Lower leg skin (tissue), 4 donors: ENCODE data around the gene HNF4A. TPM values are rescaled to one million over a fixed set of nuclear protein-coding genes. Genes with fewer than 3 reads are reported as not detected.

Source experiments
- DNase-seq, 2 donors: peaks; one replicate each; pipeline ENCODE4 v3.0.0-alpha.2; 2019; ENCODE audit warnings: low spot score in 2 of 2
- H3K4me3 ChIP-seq: fragments of 200-600 bp; sonication (generic); 2 replicates; pipeline ENCODE4 v1.5.1; 2017; ENCODE audit warnings: mild to moderate bottlenecking, low read depth; ENCODE audit not compliant: poor library complexity, severe bottlenecking
- CTCF ChIP-seq, 3 donors: fragments of 450-650 bp; IDR thresholded peaks; one replicate each; pipeline ENCODE4 v1.5.1; 2016; ENCODE audit warnings: antibody characterized with exemption in 3 of 3, mild to moderate bottlenecking in 3 of 3, moderate library complexity in 2 of 3
- POLR2A ChIP-seq, 2 donors: fragments of 450-650 bp; IDR thresholded peaks; one replicate each; pipeline ENCODE4 v1.6.1; 2016 to 2017; ENCODE audit warnings: antibody characterized with exemption in 2 of 2, mild to moderate bottlenecking in 1 of 2, moderate library complexity in 1 of 2
- WGBS, 2 donors: methylation state at CpG; one replicate each; pipeline ENCODE4 v1.1.5; 2018; 5-methylcytosine and 5-hydroxymethylcytosine counted together
- intact Hi-C: fragments of 100-400 bp; cut with DNase I; formaldehyde crosslinking; loops from one replicate; pipeline ENCODE4 v1.15.0; 2023; ENCODE audit warnings: low total_unique reads
- total RNA-seq, 4 donors: library from RNA; depleted of rRNA; stranded (reverse); fragments of >200 nt; gene quantifications; one replicate each; pipeline ENCODE4 v1.1.0, GENCODE V29; 2016

The HNF4A gene
- total RNA-seq, 4 donors from 2014 or later: not detected

DNA sequence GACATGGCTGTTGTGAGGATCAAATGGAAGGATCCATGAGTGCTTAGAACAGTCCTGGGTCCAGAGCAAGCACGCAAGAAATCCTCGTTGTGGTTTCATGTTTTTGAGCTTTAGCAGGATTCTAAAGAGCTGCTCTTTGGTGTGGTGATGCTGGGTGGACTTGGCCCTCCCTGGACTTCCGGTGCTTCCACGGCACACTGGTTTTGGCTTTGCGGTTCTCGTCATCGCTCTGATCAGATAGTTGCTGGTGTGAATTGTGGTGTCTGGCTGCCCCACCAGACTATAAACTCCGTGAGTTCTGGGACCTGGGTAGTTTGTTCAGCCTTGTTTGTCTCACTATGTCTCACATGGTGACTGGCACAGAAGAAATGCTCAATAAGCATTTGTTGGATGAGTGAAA, 3.3 kb downstream of the HNF4A start:
- H3K4me3 ChIP-seq: no peak overlapping the region
- TF ChIP-seq POLR2A (IDR thresholded peaks at IDR 0.05) (no peak), CTCF (IDR thresholded peaks at IDR 0.05) (no peak)
- 87 to 91% methylated on average over 8 of the region's 8 CpGs for WGBS, 2 donors
- intact Hi-C loops: no loop called here
- no peak for DNase-seq

GRCh38 chr20:44360221-44360620, 4.7 kb downstream of the HNF4A start:
- no peak overlapping the region for H3K4me3 ChIP-seq
- no peak for DNase-seq
- no peak for TF ChIP-seq CTCF (IDR thresholded peaks at IDR 0.05)
- TF ChIP-seq POLR2A (IDR thresholded peaks at IDR 0.05): no peak
- intact Hi-C loops: no loop called here

DNA sequence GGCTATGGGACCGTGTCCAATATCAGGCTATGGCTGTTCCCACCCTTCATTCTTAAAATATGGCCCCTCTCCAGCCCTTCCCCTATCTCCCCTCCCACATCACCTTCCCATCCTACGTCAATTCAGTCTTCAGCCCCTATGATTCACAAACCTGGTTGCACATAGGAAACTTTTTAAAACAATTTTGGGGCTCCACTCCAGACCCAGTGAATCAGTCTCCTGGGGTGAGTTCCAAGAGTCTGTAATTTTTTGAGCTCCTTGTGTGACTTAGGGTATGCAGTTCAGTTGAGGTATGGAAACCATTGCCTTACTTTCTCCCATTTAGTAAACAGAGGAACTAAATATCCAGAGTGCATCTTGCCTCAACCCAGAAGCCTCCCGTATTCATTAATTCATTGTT, 5.5 kb downstream of the HNF4A start:
- 66 to 77% methylated on average over 3 of the region's 3 CpGs for WGBS, 2 donors
- H3K4me3 ChIP-seq: no peak overlapping the region
- intact Hi-C loops: no loop called here
- DNase-seq: no peak
- TF ChIP-seq CTCF (IDR thresholded peaks at IDR 0.05) (no peak), POLR2A (IDR thresholded peaks at IDR 0.05) (no peak)

DNA sequence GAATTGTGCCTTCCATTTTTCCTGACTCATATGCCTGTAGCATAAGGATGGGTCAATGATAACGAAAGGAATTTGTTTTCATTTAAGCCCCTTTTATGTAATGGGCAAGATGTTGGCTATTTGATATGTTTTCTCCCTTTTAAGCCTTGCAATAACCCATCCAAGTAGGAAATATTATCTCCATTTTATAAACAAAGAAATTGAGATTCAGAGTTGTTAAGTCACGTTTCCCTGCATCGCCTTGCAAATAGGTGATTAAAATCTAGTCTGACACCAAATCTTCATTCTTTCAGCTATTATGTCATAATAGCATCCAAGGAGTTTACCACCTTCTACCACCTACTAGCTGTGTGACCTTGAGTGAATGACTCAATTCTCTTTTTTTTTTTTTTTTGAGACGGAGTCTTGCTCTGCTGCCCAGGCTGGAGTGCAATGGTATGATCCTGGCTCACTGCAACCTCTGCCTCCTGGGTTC, 7.0 kb downstream of the HNF4A start:
- no peak for TF ChIP-seq CTCF (IDR thresholded peaks at IDR 0.05)
- TF ChIP-seq POLR2A (IDR thresholded peaks at IDR 0.05): no peak

DNA sequence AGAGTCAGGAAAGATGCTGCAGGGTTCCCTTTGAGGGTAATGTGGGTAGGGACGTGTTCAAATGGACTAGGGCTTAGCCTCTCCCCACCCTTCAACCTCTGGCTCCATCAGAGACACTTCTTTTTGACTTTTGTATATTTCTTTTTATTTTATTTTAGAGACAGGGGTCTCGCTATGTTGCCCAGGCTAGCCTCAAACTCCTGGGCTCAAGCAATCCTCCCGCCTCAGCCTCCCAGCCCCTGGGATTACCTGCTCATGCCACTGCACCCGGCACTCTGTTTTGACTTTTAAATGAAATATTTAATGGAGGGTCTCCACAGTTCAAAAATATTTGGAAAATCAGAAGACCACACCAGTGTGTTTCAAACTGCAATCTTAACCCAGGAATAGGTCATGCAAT, 8.6 kb downstream of the HNF4A start:
- DNase-seq: no peak
- no peak overlapping the region for H3K4me3 ChIP-seq
- intact Hi-C loops: no loop called here
- TF ChIP-seq POLR2A (IDR thresholded peaks at IDR 0.05) (no peak), CTCF (IDR thresholded peaks at IDR 0.05) (no peak)
- 76 to 87% methylated on average over 4 of the region's 4 CpGs for WGBS, 2 donors

More for the DNA sequence above, 7.0 kb downstream of the HNF4A start:
- no peak overlapping the region for H3K4me3 ChIP-seq
- no peak for DNase-seq
- intact Hi-C loops: no loop called here
- 62 to 74% methylated on average over 4 of the region's 4 CpGs for WGBS, 2 donors

DNA sequence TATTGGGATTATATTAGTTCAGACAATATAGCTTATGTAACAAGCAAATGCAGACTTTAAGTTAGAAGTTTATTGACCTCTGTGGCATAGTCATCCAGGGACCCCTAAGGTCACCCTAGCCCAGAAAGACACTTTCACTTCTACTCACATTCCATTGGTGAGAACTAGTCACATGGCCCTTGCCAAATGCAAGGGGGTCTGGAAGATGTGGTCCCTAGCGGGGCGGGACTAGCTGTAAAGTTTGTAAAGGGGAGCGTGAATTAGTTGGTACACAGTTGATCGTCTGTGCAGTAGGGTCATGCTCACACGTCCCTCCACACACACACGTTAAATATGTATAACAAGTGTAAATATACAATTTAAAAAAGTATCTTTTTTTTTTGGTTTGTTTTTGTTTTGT, 9.3 kb downstream of the HNF4A start:
- 84 to 89% methylated on average over 6 of the region's 6 CpGs for WGBS, 2 donors
- TF ChIP-seq POLR2A (IDR thresholded peaks at IDR 0.05) (no peak), CTCF (IDR thresholded peaks at IDR 0.05) (no peak)
- no peak for DNase-seq
- no peak overlapping the region for H3K4me3 ChIP-seq
- intact Hi-C loops: no loop called here
